AG08395 (cell line): ENCODE measurements around the gene PLA2G4F.

Experiments
- DNase-seq: peaks from one replicate; pipeline ENCODE4 v3.0.0; 2012; ENCODE audit warnings: mixed read lengths, low spot score

PLA2G4F gene

GRCh38 chr15:42165106-42165505 lies 8.7 kb upstream of the PLA2G4F start:
- no peak for DNase-seq

- DNase-seq: no peak
Observed at GRCh38 chr15:42163947-42164550, 7.6 kb upstream of the PLA2G4F start.

GRCh38 chr15:42163291-42163690 lies 6.9 kb upstream of the PLA2G4F start:
- no peak for DNase-seq

GRCh38 chr15:42160136-42160535 lies 3.7 kb upstream of the PLA2G4F start:
- DNase-seq: no peak

GRCh38 chr15:42159381-42160015 lies 3.1 kb upstream of the PLA2G4F start:
- DNase-seq: no peak

- no peak for DNase-seq
Observed at GRCh38 chr15:42158941-42159340, 2.5 kb upstream of the PLA2G4F start.

- DNase-seq: peak; percentile 89
Observed at GRCh38 chr15:42157981-42158765, 1.7 kb upstream of the PLA2G4F start.

- no peak for DNase-seq
Observed at GRCh38 chr15:42157381-42157780, 945 bp upstream of the PLA2G4F start.

GRCh38 chr15:42155546-42156242 lies 742 bp downstream of the PLA2G4F start:
- DNase-seq: no peak

- DNase-seq: no peak
Observed at GRCh38 chr15:42154956-42155355, 1.5 kb downstream of the PLA2G4F start.

- DNase-seq: no peak
Observed at GRCh38 chr15:42154212-42154941, 2.1 kb downstream of the PLA2G4F start.

- DNase-seq: no peak
Observed at GRCh38 chr15:42153874-42154211, 2.6 kb downstream of the PLA2G4F start.

- no peak for DNase-seq
Observed at GRCh38 chr15:42152921-42153698, 3.3 kb downstream of the PLA2G4F start.

GRCh38 chr15:42152196-42152920 lies 4.1 kb downstream of the PLA2G4F start:
- DNase-seq: peak; percentile 22

- DNase-seq: no peak
Observed at GRCh38 chr15:42151736-42152135, 4.7 kb downstream of the PLA2G4F start.

- DNase-seq: no peak
Observed at GRCh38 chr15:42151141-42151561, 5.3 kb downstream of the PLA2G4F start.

- DNase-seq: no peak
Observed at GRCh38 chr15:42150219-42150970, 6.0 kb downstream of the PLA2G4F start.

- DNase-seq: no peak
Observed at GRCh38 chr15:42149493-42150218, 6.8 kb downstream of the PLA2G4F start.
